ENCODE results near the gene TBC1D7.

- TF ChIP-seq TAF1 (IDR thresholded peaks at IDR 0.05; ENCODE audit: low read depth, low read length) (no peak), POLR2A (IDR thresholded peaks at IDR 0.05; ENCODE audit: low read depth, low read length) (no peak), SPI1 (IDR thresholded peaks at IDR 0.05; ENCODE audit: low read depth, low read length) (peak; percentile 33)
Observed at GRCh38 chr6:13302751-13303667, 25.3 kb downstream of the TBC1D7 start.

Data from GM12891 (cell line).